A673 (cell line): ENCODE measurements around the gene ID1.

Experiments
- EZH2 ChIP-seq: fragments of 200-600 bp; sonication (generic); IDR thresholded peaks from 2 replicates; pipeline ENCODE4 v1.6.1; 2017; ENCODE audit warnings: borderline replicate concordance, low read depth, mild to moderate bottlenecking, mixed read lengths, antibody characterized with exemption, low read length; ENCODE audit not compliant: poor library complexity, severe bottlenecking
- TF ChIP-seq, protein P1 (sequence below): fragments of 300-800, 200-600 bp; sonication (generic); conservative IDR thresholded peaks from 2 replicates; pipeline ENCODE4 v1.5.1; 2017; ENCODE audit warnings: low read depth, mild to moderate bottlenecking, antibody characterized with exemption, low read length, moderate library complexity, mixed read lengths

DNA sequence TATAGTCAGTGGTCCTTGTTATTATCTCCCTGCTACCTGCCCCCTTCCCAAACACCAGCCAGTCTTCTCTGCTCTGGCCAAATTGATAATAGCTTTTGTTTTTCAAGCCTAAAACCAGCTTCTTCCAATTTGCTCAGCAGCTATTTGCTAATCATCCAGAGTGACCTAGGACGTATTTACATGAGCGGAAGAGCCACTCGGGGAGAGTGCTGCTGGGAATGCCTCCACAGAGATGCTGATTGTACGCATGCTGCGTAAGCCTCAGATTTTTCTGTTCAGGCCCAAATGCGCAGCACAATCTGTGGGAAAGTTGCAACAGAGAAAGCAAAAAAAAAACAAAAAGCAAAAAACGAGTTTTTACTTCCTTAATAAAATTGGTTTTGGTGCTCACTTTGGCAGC lies 24.4 kb upstream of the ID1 start:
- TF ChIP-seq, protein P1, sequence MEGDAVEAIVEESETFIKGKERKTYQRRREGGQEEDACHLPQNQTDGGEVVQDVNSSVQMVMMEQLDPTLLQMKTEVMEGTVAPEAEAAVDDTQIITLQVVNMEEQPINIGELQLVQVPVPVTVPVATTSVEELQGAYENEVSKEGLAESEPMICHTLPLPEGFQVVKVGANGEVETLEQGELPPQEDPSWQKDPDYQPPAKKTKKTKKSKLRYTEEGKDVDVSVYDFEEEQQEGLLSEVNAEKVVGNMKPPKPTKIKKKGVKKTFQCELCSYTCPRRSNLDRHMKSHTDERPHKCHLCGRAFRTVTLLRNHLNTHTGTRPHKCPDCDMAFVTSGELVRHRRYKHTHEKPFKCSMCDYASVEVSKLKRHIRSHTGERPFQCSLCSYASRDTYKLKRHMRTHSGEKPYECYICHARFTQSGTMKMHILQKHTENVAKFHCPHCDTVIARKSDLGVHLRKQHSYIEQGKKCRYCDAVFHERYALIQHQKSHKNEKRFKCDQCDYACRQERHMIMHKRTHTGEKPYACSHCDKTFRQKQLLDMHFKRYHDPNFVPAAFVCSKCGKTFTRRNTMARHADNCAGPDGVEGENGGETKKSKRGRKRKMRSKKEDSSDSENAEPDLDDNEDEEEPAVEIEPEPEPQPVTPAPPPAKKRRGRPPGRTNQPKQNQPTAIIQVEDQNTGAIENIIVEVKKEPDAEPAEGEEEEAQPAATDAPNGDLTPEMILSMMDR, result no peak
- TF ChIP-seq EZH2, result no peak
